NCI-H2081 (cell line): ENCODE measurements around the gene GOLGA6B.
"Not testable (repeated sequence)": the region's sequence is repeated elsewhere in the genome, so short reads cannot be mapped to it uniquely, and the experiment has no call there.

Experiments
- DNase-seq, 2 experiments: peaks; one replicate each; lab custom pipeline; 2025; lab: John Stamatoyannopoulos, UW

Gene GOLGA6B

DNA sequence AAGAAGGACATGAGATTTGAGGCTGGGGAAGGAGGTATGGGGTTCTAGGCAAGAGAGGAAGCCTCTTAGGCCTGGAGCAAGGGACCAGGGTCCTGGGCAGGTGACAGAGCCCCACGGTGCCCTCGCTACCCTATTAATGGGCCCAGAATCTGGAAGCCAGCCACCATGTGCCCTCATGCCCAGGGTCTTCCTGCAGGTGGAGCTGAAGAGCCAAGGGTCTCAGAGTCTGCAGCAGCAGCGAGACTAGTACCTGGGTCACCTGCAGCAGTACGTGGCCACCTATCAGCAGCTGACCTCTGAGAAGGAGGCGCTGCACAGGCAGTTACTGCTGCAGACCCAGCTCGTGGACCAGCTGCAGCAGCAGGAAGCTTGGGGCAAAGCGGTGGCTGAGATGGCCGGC is 9.4 kb downstream of the GOLGA6B start:
- not testable (repeated sequence) for DNase-seq

DNA sequence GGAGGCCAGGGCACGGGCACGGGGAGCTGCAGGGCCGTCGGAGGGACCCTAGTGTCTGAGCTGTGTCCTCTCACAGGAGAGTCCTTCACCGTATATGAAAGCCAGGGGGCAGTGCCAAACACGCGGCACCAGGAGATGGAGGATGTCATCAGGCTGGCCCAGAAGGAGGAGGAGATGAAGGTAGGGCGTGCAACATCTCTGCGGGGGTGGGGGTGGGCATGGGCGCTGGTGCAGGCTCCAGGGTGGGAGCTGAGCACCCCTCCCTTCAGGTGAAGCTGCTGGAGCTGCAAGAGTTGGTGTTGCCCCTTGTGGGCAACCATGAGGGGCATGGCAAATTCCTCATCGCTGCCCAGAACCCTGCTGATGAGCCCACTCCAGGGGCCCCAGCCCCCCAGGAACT is 11.2 kb downstream of the GOLGA6B start:
- DNase-seq: not testable (repeated sequence)

DNA sequence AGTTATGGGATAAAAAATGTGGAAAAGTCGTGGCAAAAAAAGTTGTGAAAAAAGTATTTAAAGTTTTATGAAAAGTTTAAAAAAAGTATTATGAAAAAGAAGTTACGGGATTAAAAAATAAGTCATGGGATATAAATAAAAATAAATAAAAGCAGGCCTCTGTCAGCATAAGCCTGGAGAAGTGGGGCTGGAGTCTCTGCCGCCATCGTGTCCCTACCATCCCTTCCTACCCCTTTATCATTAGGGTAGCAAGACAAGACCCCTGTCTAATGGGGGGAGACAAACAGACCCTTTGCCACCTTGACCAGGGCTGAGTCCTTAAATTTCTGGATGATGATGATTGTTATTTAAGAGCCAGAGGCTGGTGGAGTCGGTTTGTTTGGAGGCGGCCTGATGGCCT is 15.3 kb downstream of the GOLGA6B start:
- not testable (repeated sequence) for DNase-seq

DNA sequence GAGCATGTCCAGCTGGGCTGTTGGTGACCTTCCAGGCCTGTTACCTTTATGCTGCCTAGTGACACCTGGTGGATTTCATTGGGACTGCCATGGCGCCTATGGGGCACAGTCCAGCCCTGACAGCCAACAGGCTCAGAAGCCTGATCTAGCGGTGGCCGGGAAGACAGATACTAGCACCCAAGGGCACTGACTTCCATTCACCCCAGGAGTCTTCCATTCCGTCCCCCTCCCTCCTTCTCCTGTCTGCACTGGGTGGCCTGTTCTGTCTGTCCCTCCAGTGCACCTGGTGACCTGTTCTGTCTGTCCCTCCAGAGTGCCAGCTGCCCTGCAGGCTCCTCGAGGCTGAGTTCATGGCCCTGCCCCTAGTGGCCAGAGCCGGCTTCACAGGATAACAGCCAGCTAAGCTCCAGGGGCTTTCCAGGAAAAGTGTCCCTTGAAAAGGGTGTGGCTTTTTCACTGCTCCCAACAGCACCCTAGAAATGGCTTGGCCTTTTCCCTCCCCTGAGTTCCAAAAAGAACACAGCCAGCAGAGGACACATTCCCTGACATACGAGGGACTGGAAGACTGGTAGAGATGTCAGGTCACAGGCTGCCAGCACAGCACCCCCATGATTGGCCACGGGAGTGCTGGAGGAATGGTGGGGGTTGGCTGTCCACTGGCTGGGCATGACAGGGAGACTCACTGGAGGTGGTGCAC is 16.3 kb downstream of the GOLGA6B start:
- DNase-seq: not testable (repeated sequence)

DNA sequence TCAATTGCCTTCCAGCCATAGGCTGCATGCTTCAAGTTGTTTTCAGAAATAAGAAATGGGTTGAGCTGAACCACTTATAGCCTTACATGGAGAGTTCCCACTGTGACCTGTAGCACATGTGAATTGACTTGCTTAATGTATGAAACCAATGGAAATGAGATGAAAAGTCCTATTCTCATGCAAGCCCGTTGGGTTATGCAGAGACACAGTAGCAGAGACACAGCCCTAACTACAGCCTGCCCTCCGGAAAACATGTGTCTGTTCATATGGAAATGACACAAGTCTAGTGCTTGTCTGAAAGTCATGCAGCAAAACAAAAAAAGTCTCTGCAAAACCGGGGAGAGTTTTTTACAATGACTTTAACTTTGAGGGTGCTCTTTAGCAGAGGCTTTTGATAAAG is 17.0 kb downstream of the GOLGA6B start:
- no peak for DNase-seq

DNA sequence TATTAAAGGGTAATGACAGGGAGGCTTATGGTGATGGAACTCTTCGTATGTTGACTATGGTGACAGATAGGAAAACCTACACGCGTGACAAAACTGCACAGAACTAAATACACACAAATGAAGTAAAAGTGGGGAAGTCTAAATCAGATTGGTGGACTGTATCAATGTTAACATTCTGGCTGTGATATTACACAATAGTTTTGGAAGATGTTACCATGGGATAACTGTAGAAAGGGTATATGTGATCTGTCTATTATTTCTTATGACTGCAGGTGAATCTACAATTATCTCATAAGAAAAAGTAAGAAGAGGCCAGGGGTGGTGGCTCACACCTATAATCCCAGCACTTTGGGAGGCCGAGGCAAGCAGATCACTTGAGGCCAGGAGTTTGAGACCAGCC is 22.3 kb downstream of the GOLGA6B start:
- no peak for DNase-seq

DNA sequence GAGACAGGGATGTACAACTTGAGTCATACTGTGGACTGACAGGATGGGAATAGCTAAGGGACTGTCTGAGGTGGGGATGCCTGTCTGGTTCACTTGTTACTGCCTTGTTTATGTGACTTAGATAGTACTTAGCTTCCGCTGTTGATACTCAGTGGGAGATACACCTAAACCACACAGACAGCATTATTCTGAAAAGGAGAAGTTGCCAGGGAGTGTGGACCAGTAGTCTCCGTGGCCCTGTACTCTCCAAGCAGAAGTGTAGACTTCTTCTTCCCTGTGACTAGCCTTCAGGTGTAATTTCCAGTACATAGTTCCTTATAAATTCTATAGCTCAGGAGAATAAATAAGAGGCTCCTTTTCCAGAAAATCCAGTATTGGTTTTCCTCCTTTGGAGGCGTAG is 26.4 kb downstream of the GOLGA6B start:
- no peak for DNase-seq

DNA sequence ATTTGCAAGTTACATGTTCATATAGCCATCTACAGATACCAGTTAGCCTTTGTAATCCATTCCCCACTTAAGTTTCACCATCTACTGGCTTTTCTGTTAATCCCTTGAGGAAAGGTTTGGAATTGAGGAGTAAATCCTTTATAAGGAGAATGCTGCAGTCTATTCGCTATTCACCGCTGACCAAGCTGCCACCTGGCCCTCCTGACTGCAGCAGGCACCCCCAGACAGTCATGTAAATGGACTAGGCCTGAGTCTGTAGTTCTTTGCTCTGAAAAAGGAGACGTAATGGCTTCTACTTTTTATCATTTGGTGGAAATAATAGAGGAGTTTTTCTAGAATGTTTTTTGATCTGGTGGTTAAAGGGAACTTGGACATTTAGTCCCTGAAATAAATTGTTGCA is 28.3 kb downstream of the GOLGA6B start:
- DNase-seq: no peak

DNA sequence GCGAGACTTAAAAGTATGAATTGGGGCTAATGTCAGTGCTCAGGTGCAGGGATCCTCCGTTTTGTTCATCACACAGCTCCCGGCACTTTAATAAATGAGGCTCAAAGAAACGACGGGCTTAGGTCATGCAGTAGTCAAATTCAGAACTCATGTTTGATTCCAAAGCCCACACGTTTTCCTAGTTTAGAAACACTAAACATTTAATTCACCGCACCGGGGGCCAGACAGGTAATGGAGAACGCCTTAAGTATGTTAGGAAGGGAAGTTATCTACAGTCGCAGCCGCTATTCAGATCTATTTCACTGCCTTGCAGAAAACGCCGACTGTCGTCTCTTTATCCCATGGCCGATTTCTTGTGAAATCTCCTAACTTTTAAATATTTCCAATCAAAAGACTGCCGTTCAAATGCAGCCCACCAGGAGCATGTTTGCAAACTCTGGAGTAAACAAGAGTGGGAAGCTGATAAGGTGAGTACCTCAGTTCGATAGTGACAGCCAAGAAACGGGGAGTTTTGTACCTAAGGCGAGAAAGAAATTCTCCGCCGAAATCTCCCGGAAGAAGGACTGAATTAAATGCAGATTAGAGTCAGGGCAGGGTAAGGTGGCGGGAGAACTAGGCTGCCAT is 30.9 kb downstream of the GOLGA6B start:
- DNase-seq: no peak

DNA sequence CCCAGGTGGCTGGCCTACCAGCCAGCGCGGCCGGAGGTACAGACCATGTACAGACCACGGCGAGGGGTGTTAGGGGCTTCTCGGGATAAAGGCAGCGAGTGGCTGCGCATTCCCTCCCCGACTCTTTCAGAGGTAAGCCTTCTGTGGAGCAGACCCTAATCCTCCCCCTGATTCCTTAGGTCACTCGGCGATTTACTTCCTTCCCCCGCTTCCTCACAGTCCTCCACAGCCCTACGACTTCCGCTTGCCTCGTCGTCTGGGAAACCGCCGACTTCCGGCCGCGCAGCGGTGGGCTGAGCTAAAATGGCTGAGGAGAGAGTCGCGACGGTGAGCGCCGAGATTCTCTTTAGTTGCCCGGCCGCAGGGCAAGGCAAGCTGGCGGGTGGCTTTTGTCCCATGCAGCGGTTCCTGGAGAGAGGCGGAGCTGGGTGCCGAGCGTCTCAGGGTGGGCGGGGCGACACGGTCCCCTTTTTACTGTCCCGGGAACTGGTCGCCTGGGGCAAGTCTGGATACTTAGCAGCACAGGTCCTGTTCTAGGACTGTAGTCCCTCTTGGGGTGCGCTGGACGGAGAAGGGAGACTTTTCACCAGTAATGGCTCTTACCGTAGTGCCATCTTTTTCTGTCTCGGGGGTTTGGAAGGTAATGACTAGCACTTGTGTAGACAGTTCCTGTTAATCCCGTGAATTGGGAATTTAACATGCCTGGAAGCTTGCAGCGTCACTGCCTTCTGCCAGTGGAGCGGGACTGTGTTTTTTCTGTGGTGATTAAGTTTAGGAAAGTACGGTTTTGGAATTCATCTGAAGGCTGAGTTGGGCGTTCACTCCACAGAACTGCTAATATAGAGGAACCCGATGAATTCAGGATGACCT is 31.7 kb downstream of the GOLGA6B start, which contains the start of the genes BBS4 and HIGD2B:
Gene BBS4 (plus strand): TSS at position 283 of the 870 bp plus-strand sequence. CDS start 21 bp downstream, at position 304.
Gene HIGD2B (minus strand): TSS at position 258 of the 870 bp plus-strand sequence. CDS start 9,808 bp downstream, outside the sequence.
- no peak for DNase-seq

DNA sequence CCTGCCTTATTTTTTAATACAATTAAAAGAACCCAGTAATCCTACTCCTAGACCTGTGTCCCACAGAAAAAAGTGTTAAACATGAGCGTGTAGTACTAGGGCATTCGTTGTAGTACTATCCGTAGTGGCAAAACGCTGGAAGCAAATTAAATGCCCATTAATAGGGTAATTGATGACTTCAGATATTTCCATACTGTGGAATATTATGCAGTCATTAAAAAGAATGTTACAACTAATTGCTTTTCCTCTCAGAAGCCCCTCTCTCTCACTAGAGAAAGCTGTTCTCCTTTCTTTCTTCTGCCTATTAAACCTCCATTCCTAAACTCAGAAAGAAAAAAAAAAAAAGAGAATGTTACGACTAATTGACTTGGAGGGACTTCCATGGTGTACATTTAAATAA is 34.2 kb downstream of the GOLGA6B start:
- DNase-seq: no peak

DNA sequence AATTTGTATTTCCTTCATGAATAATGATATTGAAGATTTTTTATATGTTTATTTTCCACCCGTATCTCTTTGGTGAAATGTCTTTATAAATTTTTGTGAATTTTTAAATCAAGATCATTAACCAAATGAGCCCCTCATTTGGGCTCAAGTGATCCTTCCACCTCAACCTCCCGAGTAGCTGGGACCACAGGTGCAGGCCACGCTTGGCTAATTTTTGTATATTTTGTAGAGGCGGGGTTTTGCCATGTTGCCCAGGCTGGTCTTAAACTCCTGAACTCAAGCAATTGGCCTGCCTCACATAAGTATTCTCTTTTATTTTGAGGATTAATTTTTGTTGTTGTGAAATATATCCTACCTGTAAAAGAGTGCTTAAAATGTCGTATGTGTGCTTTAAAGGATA is 36.4 kb downstream of the GOLGA6B start:
- no peak for DNase-seq

DNA sequence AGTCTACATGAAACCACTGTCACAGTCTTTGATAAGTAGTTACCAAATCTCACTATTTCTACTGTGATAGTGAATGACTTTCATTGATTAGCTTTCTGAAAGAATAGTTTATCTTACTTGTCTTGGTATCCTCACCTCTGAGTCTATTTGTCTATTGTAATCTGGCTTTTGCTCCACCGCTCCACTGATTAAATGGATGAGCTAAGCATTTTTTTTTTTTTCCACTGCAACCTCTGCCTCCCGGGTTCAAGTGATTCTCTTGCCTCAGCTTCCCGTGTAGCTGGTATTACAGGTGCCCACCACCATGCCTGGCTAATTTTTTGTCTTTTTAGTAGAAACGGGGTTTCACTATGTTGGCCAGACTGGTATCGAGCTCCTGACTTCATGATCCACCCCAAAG is 44.4 kb downstream of the GOLGA6B start:
- no peak for DNase-seq

DNA sequence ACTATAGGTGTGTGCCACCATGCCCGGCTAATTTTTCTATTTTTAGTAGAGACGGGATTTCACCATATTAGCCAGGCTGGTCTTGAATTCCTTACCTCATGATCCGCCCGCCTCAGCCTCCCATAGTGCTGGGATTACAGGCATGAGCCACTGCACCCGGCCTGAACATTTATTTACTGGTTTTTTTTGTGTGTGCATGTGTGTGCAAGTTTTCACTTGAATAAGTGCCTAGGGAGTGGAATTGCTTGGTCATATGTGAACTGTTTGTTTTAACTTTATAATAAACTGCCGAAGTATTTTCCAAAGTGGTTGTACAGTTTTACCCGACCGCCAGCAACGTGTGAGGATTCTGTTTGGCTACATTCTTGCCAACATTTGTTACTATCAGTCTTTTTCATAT is 45.6 kb downstream of the GOLGA6B start:
- DNase-seq: no peak

DNA sequence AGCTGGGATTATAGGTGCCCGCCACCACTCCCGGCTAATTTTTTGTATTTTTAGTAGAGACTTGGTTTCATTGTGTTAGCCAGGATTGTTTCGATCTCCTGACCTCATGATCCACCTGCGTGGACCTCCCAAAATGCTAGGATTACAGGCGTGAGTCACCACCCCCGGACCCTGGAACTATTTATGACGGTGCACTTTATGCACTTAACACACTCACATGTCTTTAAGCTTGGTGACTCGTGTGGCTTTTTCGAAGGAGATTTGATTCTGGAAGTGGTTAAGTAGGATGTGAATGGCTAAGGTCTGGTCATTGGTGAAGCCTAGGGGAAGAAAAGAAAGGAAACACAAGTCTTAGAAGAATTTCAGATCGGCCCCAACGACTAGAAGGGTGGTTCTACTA is 51.8 kb downstream of the GOLGA6B start:
- DNase-seq: no peak

DNA sequence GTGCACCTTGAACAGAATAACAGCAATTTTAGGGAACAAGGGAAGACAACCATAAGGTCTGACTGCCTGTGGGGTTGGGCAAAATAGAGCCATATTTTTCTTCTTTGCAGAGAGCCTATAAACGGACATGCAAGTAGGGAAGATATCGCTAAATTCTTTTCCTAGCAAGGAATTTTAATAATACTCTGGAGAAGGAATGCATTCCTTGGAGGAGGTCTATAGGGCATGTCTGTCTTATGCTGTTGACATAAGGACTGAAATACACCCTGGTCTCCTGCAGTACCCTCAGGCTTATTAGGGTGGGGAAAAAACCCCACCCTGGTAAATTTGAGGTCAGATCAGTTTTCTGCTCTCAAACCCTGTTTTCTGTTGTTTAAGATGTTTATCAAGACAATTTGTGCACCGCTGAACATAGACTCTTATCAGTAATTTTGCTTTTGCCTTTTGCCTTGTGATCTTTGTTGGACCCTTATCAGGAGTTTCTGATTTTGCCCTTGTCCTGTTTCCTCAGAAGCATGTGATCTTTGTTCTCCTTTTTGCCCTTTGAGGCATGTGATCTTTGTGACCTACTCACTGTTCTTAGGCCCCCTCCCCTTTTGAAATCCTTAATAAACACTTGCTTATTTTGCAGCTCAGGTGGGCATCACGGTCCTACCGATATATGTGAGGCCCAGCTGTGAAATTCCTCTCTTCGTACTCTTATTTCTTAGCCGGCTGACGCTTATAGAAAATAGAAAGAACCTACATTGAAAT is 54.2 kb downstream of the GOLGA6B start:
- DNase-seq: not testable (repeated sequence)
